ENCODE results near the gene TSR3.
A peak's percentile ranks its signal among the peaks of the same experiment; 100 is the strongest.
"Not testable (repeated sequence)": the region's sequence is repeated elsewhere in the genome, so short reads cannot be mapped to it uniquely, and the experiment has no call there.

The TSR3 gene

GRCh38 chr16:1338855-1339675 lies 12.6 kb downstream of the TSR3 start:
- no peak for FAIRE-seq
- no peak for DNase-seq (ENCODE audit: low spot score)

DNA sequence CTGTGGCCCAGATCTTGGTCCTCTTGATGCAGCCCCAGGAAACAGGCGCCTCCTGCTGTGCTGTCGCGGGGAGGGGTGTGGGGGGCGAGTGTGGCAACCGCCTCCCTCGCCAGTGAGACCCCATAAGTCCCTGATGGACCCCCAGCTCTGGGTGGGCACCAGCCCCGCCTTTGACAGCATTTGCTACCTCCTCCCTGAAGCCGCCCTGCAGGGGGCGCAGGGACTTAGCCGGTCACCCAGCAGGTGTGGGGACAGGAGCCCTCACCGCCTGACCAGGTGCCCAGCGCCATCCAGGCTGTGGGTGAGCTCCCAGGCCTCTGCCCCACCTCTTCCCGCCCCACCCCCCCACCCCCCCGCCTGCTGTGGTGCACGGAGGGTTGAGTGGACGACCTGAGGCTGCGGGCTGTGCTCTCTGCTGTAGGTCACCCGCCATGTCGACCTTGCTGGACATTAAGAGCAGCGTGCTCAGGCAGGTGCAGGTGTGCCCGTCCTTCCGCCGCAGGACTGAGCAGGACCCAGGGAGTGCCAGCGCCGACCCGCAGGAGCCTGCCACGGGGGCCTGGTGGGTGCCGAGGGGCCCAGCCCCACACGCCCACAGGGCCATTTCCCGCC lies 13.5 kb downstream of the TSR3 start:
- peak; percentile 44 for DNase-seq (ENCODE audit: low spot score)
- FAIRE-seq = no peak

DNA sequence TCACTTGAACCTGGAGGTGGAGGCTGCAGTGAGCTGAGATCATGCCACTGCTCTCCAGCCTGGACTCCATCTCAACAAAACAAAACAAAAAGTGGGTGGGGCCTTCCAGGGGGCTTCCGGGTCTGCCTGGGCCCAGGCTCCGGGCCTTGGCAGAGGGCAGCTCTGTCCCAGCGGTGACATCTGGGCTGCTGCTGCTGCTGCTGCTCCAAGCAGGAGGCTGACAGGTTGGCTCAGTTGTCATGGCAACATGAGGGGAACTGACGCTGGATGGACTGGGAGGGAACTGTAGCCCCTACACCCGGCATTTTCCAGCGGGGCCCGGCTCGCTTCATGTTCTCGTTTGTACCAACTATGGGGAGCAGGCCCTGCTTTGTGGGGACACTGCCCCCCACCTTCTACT lies 14.2 kb downstream of the TSR3 start:
- FAIRE-seq (no peak), DNase-seq (ENCODE audit: low spot score) (no peak)

- FAIRE-seq = no peak
- DNase-seq (ENCODE audit: low spot score) = no peak
These were observed 15.1 kb downstream of the TSR3 start for GRCh38 chr16:1336619-1337018.

- no peak for FAIRE-seq
These were observed 15.7 kb downstream of the TSR3 start for GRCh38 chr16:1335996-1336395.

DNA sequence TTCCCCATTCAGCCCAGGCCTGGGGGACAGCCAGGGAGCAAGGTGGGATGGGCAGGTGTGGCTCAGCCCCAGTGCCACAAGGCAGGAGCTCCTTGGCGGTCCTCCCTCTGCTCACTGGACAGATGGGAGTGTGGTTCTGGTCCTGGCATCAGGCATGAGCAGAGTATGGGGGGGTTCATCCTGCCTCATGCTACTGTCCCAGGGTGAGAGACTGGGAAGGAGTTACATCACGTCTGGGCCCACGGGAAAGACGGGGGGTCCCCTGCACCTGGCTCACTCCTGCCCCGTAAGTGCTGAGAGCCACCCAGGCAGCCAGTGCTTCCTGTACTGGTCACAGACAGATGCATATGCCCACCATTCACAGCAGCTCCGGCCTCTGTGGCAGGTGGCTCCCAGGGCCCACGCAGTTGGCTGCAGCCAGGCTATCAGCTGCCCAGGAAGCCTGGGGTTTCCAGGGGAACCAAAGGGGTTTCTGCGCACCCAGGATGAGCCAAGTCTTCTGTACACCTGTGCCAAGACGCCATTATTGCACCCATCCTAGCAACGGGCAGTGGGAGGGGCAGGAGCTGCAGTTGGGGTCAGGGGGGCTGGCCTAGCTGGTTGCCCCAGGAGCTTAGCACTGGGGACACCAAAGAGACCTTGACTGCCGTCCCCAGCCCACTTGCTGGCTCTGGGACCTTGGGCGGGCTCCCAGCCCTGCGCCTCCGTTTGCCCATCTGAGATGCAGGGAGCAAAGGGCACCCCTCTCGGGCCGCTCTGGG lies 16.3 kb downstream of the TSR3 start:
- FAIRE-seq = no peak
- no peak for DNase-seq (ENCODE audit: low spot score)

More at GRCh38 chr16:1335996-1336395, 15.7 kb downstream of the TSR3 start:
- DNase-seq (ENCODE audit: low spot score) = no peak

DNA sequence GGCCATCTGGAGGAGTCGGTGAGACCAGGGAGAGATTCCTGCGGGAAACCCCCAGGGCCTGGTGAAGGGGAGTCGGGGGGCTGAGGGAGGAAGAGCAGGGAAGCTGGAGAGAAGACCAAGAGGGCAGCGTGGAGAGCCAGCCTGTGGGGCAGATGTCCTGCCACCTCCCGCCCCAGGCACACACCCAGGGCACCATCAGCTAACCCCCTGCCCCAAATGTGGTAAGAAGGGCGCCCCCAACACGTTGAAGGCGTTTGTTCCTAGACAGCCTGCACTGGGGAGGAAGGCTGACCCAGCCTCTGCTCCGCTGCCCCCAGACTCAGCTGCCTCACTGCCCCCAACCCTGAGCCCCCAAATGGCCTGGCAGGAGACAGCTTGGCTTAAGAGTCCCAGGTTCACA lies 16.9 kb downstream of the TSR3 start:
- DNase-seq (ENCODE audit: low spot score) (no peak), FAIRE-seq (no peak)

- DNase-seq (ENCODE audit: low spot score) (no peak), FAIRE-seq (no peak)
These were observed 17.6 kb downstream of the TSR3 start for GRCh38 chr16:1333854-1334700.

DNA sequence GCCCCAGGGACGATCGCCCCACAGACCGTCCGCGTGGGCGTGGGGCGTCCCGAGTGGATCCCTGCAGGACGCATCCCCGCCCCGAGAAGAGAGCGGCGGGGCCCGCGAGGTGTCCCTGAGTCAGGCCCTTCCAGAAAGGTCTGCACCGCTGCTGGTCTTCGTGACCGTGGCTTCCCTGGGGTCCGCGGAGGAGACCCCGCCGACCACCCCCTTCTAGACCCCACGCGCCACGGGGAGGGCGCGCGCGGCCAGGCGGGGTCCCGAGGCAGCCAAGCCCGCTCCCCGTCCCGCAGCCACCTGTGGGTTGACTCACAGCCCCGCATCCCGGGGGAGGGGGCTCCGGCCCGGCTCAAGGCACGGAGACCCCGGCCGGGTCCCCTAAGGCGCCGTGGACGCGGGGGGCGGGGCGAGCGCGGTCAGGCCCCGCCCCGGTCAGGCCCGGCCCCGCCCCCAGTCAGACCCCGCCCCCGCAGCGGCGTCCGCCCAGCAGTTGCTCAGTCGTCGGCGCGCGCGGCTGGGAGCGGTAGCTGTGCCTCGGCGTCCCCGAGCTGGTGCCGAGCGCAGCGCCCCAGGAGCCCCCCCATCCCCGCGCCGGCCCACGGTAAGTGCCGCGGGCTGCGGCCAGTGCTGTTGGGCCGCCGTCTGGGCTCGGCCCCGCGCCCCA lies 18.4 kb downstream of the TSR3 start, which contains the start of gene BAIAP3:
TSS of gene BAIAP3 (plus strand) at position 497 of the 664 bp plus-strand sequence. CDS start 4,905 bp downstream, outside the sequence.
- DNase-seq (ENCODE audit: low spot score) (peak; percentile 86), FAIRE-seq (no peak)

DNA sequence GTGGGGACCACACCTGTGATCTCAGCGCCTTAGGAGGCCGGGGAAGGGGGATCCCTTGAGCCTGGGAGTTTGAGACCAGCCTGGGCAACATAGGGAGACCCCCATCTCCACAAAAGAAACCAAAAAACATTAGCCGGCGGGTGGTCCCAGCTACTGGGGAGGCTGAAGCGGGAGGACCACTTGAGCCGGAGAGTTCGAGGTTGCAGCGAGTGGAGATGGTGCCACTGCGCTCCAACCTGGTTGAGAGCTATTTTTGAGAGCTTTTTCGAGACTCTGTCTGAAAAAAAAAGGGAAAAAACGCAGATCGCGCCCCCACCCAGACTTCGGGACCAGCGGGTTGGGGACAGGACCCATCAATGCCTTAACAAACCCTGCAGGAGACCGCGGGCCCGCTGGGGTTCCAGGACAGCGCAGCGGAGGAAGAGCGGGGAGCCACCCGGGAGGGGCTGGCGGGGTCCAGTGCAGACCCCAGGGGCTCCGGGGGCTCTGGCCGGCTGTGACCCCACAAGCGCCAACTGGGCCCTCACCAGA lies 19.0 kb downstream of the TSR3 start:
- DNase-seq (ENCODE audit: low spot score) (no peak), FAIRE-seq (no peak)

- peak; percentile 87 for DNase-seq (ENCODE audit: low spot score)
- no peak for FAIRE-seq
These were observed 19.7 kb downstream of the TSR3 start for GRCh38 chr16:1331712-1332617.

GRCh38 chr16:1330931-1331711 lies 20.6 kb downstream of the TSR3 start:
- DNase-seq (ENCODE audit: low spot score) = no peak
- no peak for FAIRE-seq

- no peak for FAIRE-seq
- DNase-seq (ENCODE audit: low spot score) = no peak
These were observed 21.3 kb downstream of the TSR3 start for GRCh38 chr16:1330260-1330914.

- FAIRE-seq; DNase-seq (ENCODE audit: low spot score): not testable (repeated sequence)
These were observed 22.7 kb downstream of the TSR3 start for GRCh38 chr16:1328961-1329360.

- not testable (repeated sequence) for DNase-seq (ENCODE audit: low spot score); FAIRE-seq
These were observed 23.5 kb downstream of the TSR3 start for GRCh38 chr16:1328136-1328535.

GRCh38 chr16:1327619-1327947 lies 24.1 kb downstream of the TSR3 start:
- no peak for DNase-seq (ENCODE audit: low spot score)

DNA sequence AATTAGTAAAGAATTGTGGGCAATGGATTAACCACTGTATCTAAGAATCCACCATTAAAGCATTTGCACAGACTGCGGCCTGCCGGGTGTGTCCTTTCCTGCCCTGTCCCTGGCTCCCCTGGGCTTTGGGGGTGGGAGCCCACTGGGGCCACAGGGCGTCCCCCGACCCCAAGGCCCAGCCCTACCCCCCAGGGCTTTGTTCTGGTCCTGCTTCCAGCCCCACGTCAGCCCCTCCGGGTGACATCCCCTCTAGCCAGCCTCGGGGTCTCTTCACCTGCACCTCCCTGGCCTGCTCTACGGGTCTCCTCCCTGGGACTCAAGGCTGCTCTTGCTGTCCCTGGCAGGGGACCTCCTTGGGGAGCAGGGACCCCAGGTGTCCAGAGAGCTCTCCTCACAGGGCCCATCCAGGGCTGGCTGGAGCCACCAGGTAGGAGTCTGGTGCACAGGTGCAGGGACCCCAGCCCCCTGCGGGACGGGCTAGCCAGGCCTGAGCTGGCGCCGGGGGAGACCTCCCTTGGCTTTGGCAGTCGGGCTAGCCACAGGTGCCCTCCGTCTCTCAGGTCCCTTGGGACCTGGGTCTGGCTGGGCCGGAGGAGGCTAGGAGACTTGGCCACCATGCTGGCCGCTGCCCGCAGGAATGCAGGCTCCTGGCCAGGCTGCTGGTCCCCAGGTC lies 24.6 kb downstream of the TSR3 start:
- no peak for FAIRE-seq
- DNase-seq (ENCODE audit: low spot score) = no peak

More at GRCh38 chr16:1327619-1327947, 24.1 kb downstream of the TSR3 start:
- FAIRE-seq = no peak
